Measurements from ENCODE around the gene DNTT. TPM values are rescaled to one million over a fixed set of nuclear protein-coding genes. Genes with fewer than 3 reads are reported as not detected.

The DNTT gene
- total and polyA plus RNA-seq, 9 of the 15 experiments (the other 6 are each of a cell fraction or from before 2014, with no cell fraction given), result not detected

DNA sequence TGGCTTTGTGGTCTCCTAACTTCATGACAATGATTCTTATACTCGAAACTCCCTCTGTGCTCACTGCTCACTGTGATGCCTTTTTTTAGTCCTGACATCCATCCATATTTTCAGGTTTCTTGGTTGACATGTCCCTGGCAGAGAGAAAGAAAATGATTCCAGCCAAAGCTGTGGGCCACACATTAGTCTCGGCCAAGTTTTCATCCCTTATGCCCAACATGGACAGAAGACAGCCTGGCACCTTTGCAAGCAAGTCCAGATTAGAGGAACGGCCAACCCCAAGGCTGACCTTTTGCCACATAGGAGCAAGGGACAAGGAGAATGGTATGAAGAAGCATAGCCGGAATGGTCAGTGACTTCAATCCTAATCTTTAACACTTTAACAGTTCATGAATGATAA lies 63.2 kb downstream of the DNTT start (continued):
- TF ChIP-seq, protein P1, sequence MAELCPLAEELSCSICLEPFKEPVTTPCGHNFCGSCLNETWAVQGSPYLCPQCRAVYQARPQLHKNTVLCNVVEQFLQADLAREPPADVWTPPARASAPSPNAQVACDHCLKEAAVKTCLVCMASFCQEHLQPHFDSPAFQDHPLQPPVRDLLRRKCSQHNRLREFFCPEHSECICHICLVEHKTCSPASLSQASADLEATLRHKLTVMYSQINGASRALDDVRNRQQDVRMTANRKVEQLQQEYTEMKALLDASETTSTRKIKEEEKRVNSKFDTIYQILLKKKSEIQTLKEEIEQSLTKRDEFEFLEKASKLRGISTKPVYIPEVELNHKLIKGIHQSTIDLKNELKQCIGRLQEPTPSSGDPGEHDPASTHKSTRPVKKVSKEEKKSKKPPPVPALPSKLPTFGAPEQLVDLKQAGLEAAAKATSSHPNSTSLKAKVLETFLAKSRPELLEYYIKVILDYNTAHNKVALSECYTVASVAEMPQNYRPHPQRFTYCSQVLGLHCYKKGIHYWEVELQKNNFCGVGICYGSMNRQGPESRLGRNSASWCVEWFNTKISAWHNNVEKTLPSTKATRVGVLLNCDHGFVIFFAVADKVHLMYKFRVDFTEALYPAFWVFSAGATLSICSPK (IDR thresholded peaks at IDR 0.05; ENCODE audit: borderline replicate concordance), result no peak
- TF ChIP-seq, protein P2, sequence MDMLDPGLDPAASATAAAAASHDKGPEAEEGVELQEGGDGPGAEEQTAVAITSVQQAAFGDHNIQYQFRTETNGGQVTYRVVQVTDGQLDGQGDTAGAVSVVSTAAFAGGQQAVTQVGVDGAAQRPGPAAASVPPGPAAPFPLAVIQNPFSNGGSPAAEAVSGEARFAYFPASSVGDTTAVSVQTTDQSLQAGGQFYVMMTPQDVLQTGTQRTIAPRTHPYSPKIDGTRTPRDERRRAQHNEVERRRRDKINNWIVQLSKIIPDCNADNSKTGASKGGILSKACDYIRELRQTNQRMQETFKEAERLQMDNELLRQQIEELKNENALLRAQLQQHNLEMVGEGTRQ (CRISPR knock-in tag; IDR thresholded peaks at IDR 0.05), result no peak

DNA sequence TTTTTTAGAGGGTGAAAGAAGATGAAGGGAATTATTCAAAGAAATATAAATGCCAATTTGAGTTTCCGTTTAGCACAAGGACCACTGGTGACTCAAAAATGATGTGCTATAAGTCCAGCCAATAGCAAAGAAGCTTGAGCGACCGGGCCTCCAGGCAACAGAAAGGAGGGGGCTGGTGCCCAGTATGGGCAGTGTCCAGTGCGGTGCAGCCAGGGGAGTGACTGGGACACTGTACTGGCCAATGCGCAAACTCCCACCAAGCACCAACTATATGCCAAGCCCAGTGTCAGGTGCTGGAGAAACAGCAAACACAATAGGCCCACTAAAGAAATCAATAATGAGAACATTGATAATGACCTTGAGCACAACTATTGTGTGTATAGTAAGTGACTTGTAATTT lies 64.7 kb downstream of the DNTT start:
- Histone ChIP-seq H3K9me3 (replicated peaks; ENCODE audit: control insufficient read depth, insufficient read depth, low read depth, low read length) (no peaks in the 10 kb centered on the region), H3K27ac (ENCODE audit: extremely low read depth, low read depth, low read length) (no peak overlapping the region), H3K4me2 (ENCODE audit: insufficient read depth, low read length) (no peak overlapping the region), H3K79me2 (ENCODE audit: control insufficient read depth, insufficient read depth, low read length) (no peaks in the 10 kb centered on the region), H4K20me1 (replicated peaks; ENCODE audit: control insufficient read depth, insufficient read depth, low read length) (0 out of 2 replicates have a peak, but pooled peaks cover 5% of the 10 kb centered on the region), H3K27me3 (ENCODE audit: control insufficient read depth in 2 of 2, insufficient read depth in 2 of 2, low read length in 2 of 2) (peaks cover 0 to 14% of the 10 kb centered on the region in 2 experiments; a peak in 2 of 5 replicates), H3K9me1 (ENCODE audit: control insufficient read depth, insufficient read depth, low read length) (no peaks in the 10 kb centered on the region), H3K9ac (ENCODE audit: insufficient read depth in 1 of 2, low read depth in 2 of 2, low read length in 2 of 2) (no peak overlapping the region), H2AFZ (ENCODE audit: low read depth, low read length) (no peak overlapping the region), H3K4me3 (no peak overlapping the region), H3K4me1 (replicated peaks in 1 of 2; ENCODE audit: control insufficient read depth in 2 of 2, insufficient read depth in 2 of 2, low read length in 2 of 2) (peaks cover 0 to 7% of the 10 kb centered on the region in 2 experiments; a peak in 2 of 5 replicates), H3K36me3 (ENCODE audit: control insufficient read depth, insufficient read depth, low read length) (no peaks in the 10 kb centered on the region)
- no peak for DNase-seq (ENCODE audit: extremely low read depth in 1 of 4, low spot score in 3 of 4)
- no TSS peak for BruUV-seq (replicated peaks)
- ATAC-seq, result no peak
- no peak for FAIRE-seq
- in situ Hi-C loops (cut with MboI) (no loop called here), intact Hi-C loops (cut with micrococcal nuclease) (no loop called here)
- ChIA-PET POLR2A (no interaction called here), CTCF (ENCODE audit: low intra/inter-chr PET ratio) (no interaction called here)
- WGBS (ENCODE audit: insufficient coverage, low coverage, missing lambda C conversion rate), result 22% methylated on average over 5 of the region's 5 CpGs
- TF ChIP-seq ARID2 (IDR thresholded peaks at IDR 0.05) (no peak), ILF3 (IDR thresholded peaks at IDR 0.05; ENCODE audit: borderline replicate concordance) (no peak), GTF2A2 (tag; IDR thresholded peaks at IDR 0.05) (no peak), RBM15 (IDR thresholded peaks at IDR 0.05; ENCODE audit: insufficient read depth, low read length) (no peak), RBM17 (IDR thresholded peaks at IDR 0.05; ENCODE audit: borderline replicate concordance, low read depth, low read length) (no peak), ZNF695 (CRISPR knock-in tag; IDR thresholded peaks at IDR 0.05) (no peak), ADNP (tag; IDR thresholded peaks at IDR 0.05) (no peak), HDAC6 (IDR thresholded peaks at IDR 0.05; ENCODE audit: low read depth, low read length) (no peak), BRD9 (IDR thresholded peaks at IDR 0.05; ENCODE audit: low read depth, partially characterized antibody) (no peak), RAD51 (IDR thresholded peaks at IDR 0.05; ENCODE audit: borderline replicate concordance, low read depth) (no peak), BCOR (IDR thresholded peaks at IDR 0.05) (no peak), SAP30 (IDR thresholded peaks at IDR 0.05; ENCODE audit: borderline replicate concordance, insufficient read depth, low read depth, low read length, poor library complexity, severe bottlenecking) (no peak), ERF (CRISPR knock-in tag; IDR thresholded peaks at IDR 0.05) (no peak)
- TF ChIP-seq, protein P3, sequence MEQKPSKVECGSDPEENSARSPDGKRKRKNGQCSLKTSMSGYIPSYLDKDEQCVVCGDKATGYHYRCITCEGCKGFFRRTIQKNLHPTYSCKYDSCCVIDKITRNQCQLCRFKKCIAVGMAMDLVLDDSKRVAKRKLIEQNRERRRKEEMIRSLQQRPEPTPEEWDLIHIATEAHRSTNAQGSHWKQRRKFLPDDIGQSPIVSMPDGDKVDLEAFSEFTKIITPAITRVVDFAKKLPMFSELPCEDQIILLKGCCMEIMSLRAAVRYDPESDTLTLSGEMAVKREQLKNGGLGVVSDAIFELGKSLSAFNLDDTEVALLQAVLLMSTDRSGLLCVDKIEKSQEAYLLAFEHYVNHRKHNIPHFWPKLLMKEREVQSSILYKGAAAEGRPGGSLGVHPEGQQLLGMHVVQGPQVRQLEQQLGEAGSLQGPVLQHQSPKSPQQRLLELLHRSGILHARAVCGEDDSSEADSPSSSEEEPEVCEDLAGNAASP (IDR thresholded peaks at IDR 0.05), result no peak
- TF ChIP-seq, protein P4, sequence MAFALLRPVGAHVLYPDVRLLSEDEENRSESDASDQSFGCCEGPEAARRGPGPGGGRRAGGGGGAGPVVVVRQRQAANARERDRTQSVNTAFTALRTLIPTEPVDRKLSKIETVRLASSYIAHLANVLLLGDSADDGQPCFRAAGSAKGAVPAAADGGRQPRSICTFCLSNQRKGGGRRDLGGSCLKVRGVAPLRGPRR (CRISPR knock-in tag; IDR thresholded peaks at IDR 0.05), result no peak

All from K562 (cell line).